HCT116 (cell line): ENCODE results near the gene SLC35G6. TPM values are rescaled to one million over a fixed set of nuclear protein-coding genes. Genes with fewer than 3 reads are reported as not detected.

Experiments used
- ATAC-seq: fragments of 200-7000 bp; cut with Tn5 transposase; 2 replicates; pipeline ENCODE4 v1.9.1; 2020; ENCODE audit warnings: mild to moderate bottlenecking, moderate library complexity
- BruUV-seq: library from RNA; stranded (reverse); fragments of 400-500 nt; replicated peaks from 2 replicates; lab custom pipeline; 2021; lab: Mats Ljungman, UMichigan
- CTCF ChIA-PET: fragments of 300-600 bp; sonication (Branson Sonifier 250); formaldehyde crosslinking; loops from one replicate; lab custom pipeline; 2021; ENCODE audit warnings: antibody characterized with exemption; lab: Charles Lee
- POLR2A ChIA-PET: fragments of 300-600, 350-600 bp; sonication (Branson Sonifier 250); formaldehyde crosslinking; loops from one replicate; lab custom pipeline; 2021; ENCODE audit warnings: antibody characterized with exemption; lab: Charles Lee
- RAD21 ChIA-PET, 2 experiments: fragments of 300-600 bp; sonication (Branson Sonifier 250); formaldehyde crosslinking; loops; one replicate each; lab custom pipeline; 2023; ENCODE audit warnings: low total read pairs in 2 of 2; ENCODE audit not compliant: uncharacterized antibody in 2 of 2, unreplicated experiment in 2 of 2, low non-redundant PET in 1 of 2; lab: Charles Lee
- DNase-seq: peaks from one replicate; pipeline ENCODE4 v3.0.0-alpha.2; 2010; ENCODE audit warnings: low read depth, low spot score
- H2AFZ ChIP-seq: fragments of 200-600 bp; shearing (Covaris generic), sonication (generic); 2 replicates; pipeline ENCODE4 v1.6.1; 2017; ENCODE audit warnings: low read depth, mixed run types, mixed read lengths, antibody characterized with exemption, low read length; ENCODE audit not compliant: poor library complexity, severe bottlenecking
- H3K27ac ChIP-seq: 2 replicates; pipeline ENCODE4 v1.5.1; 2012; ENCODE audit warnings: low read depth, low read length
- H3K27me3 ChIP-seq: fragments of 200-600 bp; sonication (generic); 2 replicates; pipeline ENCODE4 v1.6.1; 2016; ENCODE audit warnings: mixed run types, low read length, mixed read lengths; ENCODE audit not compliant: insufficient read depth
- H3K36me3 ChIP-seq, 2 experiments: fragments of 200-500 bp in 1 of 2; fragments of 200-600 bp in 1 of 2; sonication (Bioruptor generic) in 1 of 2; sonication (generic) in 1 of 2; 2 replicates each; pipeline versions ENCODE4 v1.5.1 to v1.6.1; 2014 to 2016; ENCODE audit warnings: low read length in 2 of 2, inconsistent platforms in 1 of 2, mixed read lengths in 1 of 2, mixed run types in 1 of 2; ENCODE audit not compliant: insufficient read depth in 2 of 2, control insufficient read depth in 1 of 2
- H3K4me1 ChIP-seq, 2 experiments: fragments of 200-600 bp in 1 of 2; sonication (generic) in 1 of 2; 2 replicates each; pipeline versions ENCODE4 v1.5.1 to v1.6.1; 2012 to 2017; ENCODE audit warnings: low read length in 2 of 2, inconsistent platforms in 1 of 2, mild to moderate bottlenecking in 1 of 2, mixed read lengths in 1 of 2, mixed run types in 1 of 2, moderate library complexity in 1 of 2; ENCODE audit not compliant: insufficient read depth in 2 of 2, control insufficient read depth in 1 of 2
- H3K4me2 ChIP-seq: fragments of 200-600 bp; sonication (generic); 2 replicates; pipeline ENCODE4 v1.6.1; 2017; ENCODE audit warnings: mixed run types, low read length, mixed read lengths
- H3K4me3 ChIP-seq, 2 experiments: fragments of 200-600 bp in 1 of 2; sonication (generic) in 1 of 2; replicated peaks in 1 of 2; 2 replicates each; pipeline ENCODE4 v1.5.1; 2011 to 2016; ENCODE audit warnings: low read length in 2 of 2, control low read depth in 1 of 2, low read depth in 1 of 2, mild to moderate bottlenecking in 1 of 2, mixed read lengths in 1 of 2, mixed run types in 1 of 2
- H3K79me2 ChIP-seq: fragments of 200-600 bp; sonication (generic); 2 replicates; pipeline ENCODE4 v1.6.1; 2017; ENCODE audit warnings: mild to moderate bottlenecking, mixed run types, low read length, moderate library complexity, mixed read lengths; ENCODE audit not compliant: insufficient read depth
- H3K9ac ChIP-seq: fragments of 200-600 bp; sonication (generic); 2 replicates; pipeline ENCODE4 v1.6.1; 2016; ENCODE audit warnings: low read length, mixed read lengths
- H3K9me2 ChIP-seq: fragments of 200-600 bp; sonication (generic), shearing (Covaris generic); 2 replicates; pipeline ENCODE4 v1.6.1; 2017; ENCODE audit warnings: mixed run types, mild to moderate bottlenecking, moderate library complexity; ENCODE audit not compliant: insufficient read depth
- H3K9me3 ChIP-seq, 2 experiments: fragments of 200-500 bp in 1 of 2; fragments of 200-600 bp in 1 of 2; sonication (Bioruptor generic) in 1 of 2; sonication (generic) in 1 of 2; 2 replicates each; pipeline ENCODE4 v1.6.1; 2014 to 2017; ENCODE audit warnings: low read length in 2 of 2, mixed read lengths in 2 of 2, inconsistent platforms in 1 of 2, low read depth in 1 of 2, mild to moderate bottlenecking in 1 of 2, mixed run types in 1 of 2, moderate library complexity in 1 of 2; ENCODE audit not compliant: control insufficient read depth in 1 of 2, insufficient read depth in 1 of 2
- H4K20me1 ChIP-seq: fragments of 200-600 bp; sonication (generic), shearing (Covaris generic); 2 replicates; pipeline ENCODE4 v1.6.1; 2017; ENCODE audit warnings: mixed run types, mild to moderate bottlenecking, moderate library complexity; ENCODE audit not compliant: insufficient read depth
- CBX3 ChIP-seq: IDR thresholded peaks from 2 replicates; pipeline ENCODE4 v1.6.1; 2012; ENCODE audit warnings: low read depth
- CEBPB ChIP-seq: IDR thresholded peaks from 2 replicates; pipeline ENCODE4 v1.6.1; 2012; ENCODE audit warnings: low read depth
- CTCF ChIP-seq, 3 experiments: fragments of 200-600 bp in 1 of 3; sonication (generic) in 1 of 3; IDR thresholded peaks in 2 of 3; conservative IDR thresholded peaks in 1 of 3; 2 replicates each; pipeline ENCODE4 v1.5.1; 2012 to 2017; ENCODE audit warnings: low read depth in 2 of 3, low read length in 2 of 3, antibody characterized with exemption in 1 of 3, borderline replicate concordance in 1 of 3, control low read depth in 1 of 3, mild to moderate bottlenecking in 1 of 3, mixed read lengths in 1 of 3, mixed run types in 1 of 3, moderate library complexity in 1 of 3; ENCODE audit not compliant: insufficient read depth in 1 of 3
- EGR1 ChIP-seq: IDR thresholded peaks from 2 replicates; pipeline ENCODE4 v1.6.1; 2012; ENCODE audit warnings: low read depth
- ELF1 ChIP-seq: IDR thresholded peaks from 2 replicates; pipeline ENCODE4 v1.6.1; 2012; ENCODE audit warnings: low read depth, borderline replicate concordance
- EZH2 ChIP-seq: fragments of 200-600 bp; sonication (generic); IDR thresholded peaks from 2 replicates; pipeline ENCODE4 v1.6.1; 2017; ENCODE audit warnings: antibody characterized with exemption, mixed run types
- EZH2phosphoT487 ChIP-seq: fragments of 200-600 bp; IDR thresholded peaks from 2 replicates; pipeline ENCODE4 v1.6.1; 2018; ENCODE audit warnings: antibody characterized with exemption, borderline replicate concordance
- FOSL1 ChIP-seq: IDR thresholded peaks from 2 replicates; pipeline ENCODE4 v1.6.1; 2012; ENCODE audit warnings: low read depth
- JUND ChIP-seq: IDR thresholded peaks from 2 replicates; pipeline ENCODE4 v1.6.1; 2012
- MAX ChIP-seq: IDR thresholded peaks from 2 replicates; pipeline ENCODE4 v1.6.1; 2012
- POLR2A ChIP-seq: IDR thresholded peaks from 2 replicates; pipeline ENCODE4 v1.7.0; 2011; ENCODE audit warnings: borderline replicate concordance; ENCODE audit not compliant: insufficient read depth, insufficient read length; ENCODE audit errors: extremely low read depth
- POLR2AphosphoS5 ChIP-seq: IDR thresholded peaks from 2 replicates; pipeline ENCODE4 v1.6.1; 2011; ENCODE audit warnings: mild to moderate bottlenecking, low read depth, low read length, moderate library complexity
- REST ChIP-seq: IDR thresholded peaks from 2 replicates; pipeline ENCODE4 v1.6.1; 2012; ENCODE audit warnings: low read depth
- SIN3A ChIP-seq: IDR thresholded peaks from 2 replicates; pipeline ENCODE4 v1.6.1; 2012; ENCODE audit warnings: low read depth
- SP1 ChIP-seq: IDR thresholded peaks from 2 replicates; pipeline ENCODE4 v1.6.1; 2012; ENCODE audit warnings: low read depth
- SRF ChIP-seq: IDR thresholded peaks from 2 replicates; pipeline ENCODE4 v1.6.1; 2012; ENCODE audit warnings: low read depth
- TCF7L2 ChIP-seq: IDR thresholded peaks from 2 replicates; pipeline ENCODE4 v1.7.0; 2011; ENCODE audit warnings: borderline replicate concordance, inconsistent platforms; ENCODE audit not compliant: insufficient read depth, insufficient read length; ENCODE audit errors: extremely low read depth
- ZBTB33 ChIP-seq: IDR thresholded peaks from 2 replicates; pipeline ENCODE4 v1.6.1; 2011; ENCODE audit warnings: mild to moderate bottlenecking, low read length, moderate library complexity; ENCODE audit not compliant: insufficient replicate concordance; ENCODE audit errors: extremely low read depth
- ZFX ChIP-seq: fragments of 450-650 bp; IDR thresholded peaks from 2 replicates; pipeline ENCODE4 v1.6.1; 2017
- intact Hi-C: fragments of 100-400 bp; cut with micrococcal nuclease; formaldehyde crosslinking; loops from 2 replicates; pipeline ENCODE4 v1.10.0; 2022
- total RNA-seq: library from RNA; stranded (reverse); gene quantifications from one replicate; pipeline ENCODE4 v1.2.1, GENCODE V29; 2021; ENCODE audit not compliant: unreplicated experiment

The SLC35G6 gene
- total RNA-seq, 1 experiment from 2014 or later = not detected

GRCh38 chr17:7436556-7437368 is 44.5 kb upstream of the SLC35G6 start:
- CTCF ChIA-PET = interaction anchor here (0.8 to 3.4 kb wide), 15 partner anchors 8 to 251 kb away, joined by 3 to 28 read pairs (median 4); partner anchors contain the start of genes CHRNB1, PLSCR3, SENP3 and TMEM256
- peaks cover 13 to 32% of the 10 kb centered on the region in 2 experiments for H3K4me1 ChIP-seq
- TF ChIP-seq CTCF (IDR thresholded peaks at IDR 0.05 in 2 of 3, conservative IDR thresholded peaks at IDR 0.05 in 1 of 3; ENCODE audit: borderline replicate concordance in 1 of 3, insufficient read depth in 1 of 3, low read depth in 2 of 3, low read length in 2 of 3) (peak; percentile 63 to 99 (median 82)), REST (no peak), SP1 (no peak; the same call in 1 of the 2 replicates), JUND (no peak), ZBTB33 (no peak), CBX3 (no peak), FOSL1 (no peak), EZH2phosphoT487 (no peak), POLR2AphosphoS5 (peak; percentile 63), CEBPB (no peak), MAX (peak; percentile 94), POLR2A (no peak), EGR1 (no peak), TCF7L2 (peak; percentile 51), ELF1 (no peak), SIN3A (peak; percentile 48; the same call in 1 of the 2 replicates), SRF (no peak), EZH2 (no peak), ZFX (peak; percentile 28; the same call in 1 of the 2 replicates)

More at GRCh38 chr17:7436556-7437368, 44.5 kb upstream of the SLC35G6 start:
- H4K20me1 ChIP-seq = no peaks in the 10 kb centered on the region
- POLR2A ChIA-PET = interaction anchor here (0.7 to 2.9 kb wide), 11 partner anchors 8 to 250 kb away, joined by 3 to 33 read pairs (median 4); partner anchors contain the start of genes CHRNB1, POLR2A, SLC2A4 and SPEM2
- peak; percentile 79 for DNase-seq
- H3K9ac ChIP-seq = peak overlapping the region; percentile 77
- no peaks in the 10 kb centered on the region for H3K79me2 ChIP-seq
- peak overlapping the region; percentile 95 for H3K27ac ChIP-seq
- H3K27me3 ChIP-seq = no peaks in the 10 kb centered on the region
- H3K4me3 ChIP-seq = peak overlapping the region; percentile 69 to 85
- peak; percentile 71 for ATAC-seq
- H3K9me2 ChIP-seq = no peaks in the 10 kb centered on the region
- no TSS peak for BruUV-seq
- peak overlapping the region; percentile 99 for H3K4me2 ChIP-seq
- no peak overlapping the region for H2AFZ ChIP-seq
- no peaks in the 10 kb centered on the region; a peak in 1 of 4 replicates for H3K9me3 ChIP-seq
- H3K36me3 ChIP-seq = no peaks in the 10 kb centered on the region
- intact Hi-C loops = loop anchor here (1.0 to 10.0 kb wide), 6 partner anchors 42 to 250 kb away; partner anchors contain the start of genes CLDN7, PLSCR3, POLR2A and SENP3
- RAD21 ChIA-PET = interaction anchor here in 1 of 2 experiments (1.0 to 2.4 kb wide), 2 partner anchors 81 to 156 kb away, joined by 3 to 6 read pairs; partner anchors contain the start of gene SLC2A4
